H1 (cell line): ENCODE measurements around the gene ASPHD2. TPM values are rescaled to one million over a fixed set of nuclear protein-coding genes. Genes with fewer than 3 reads are reported as not detected.

Source experiments
- CTCF ChIA-PET: fragments of 300-600 bp; sonication (Branson Sonifier 250); formaldehyde crosslinking; loops from one replicate; lab custom pipeline; 2021; ENCODE audit not compliant: partially characterized antibody; lab: Charles Lee
- POLR2A ChIA-PET: fragments of 300-600 bp; sonication (Branson Sonifier 250); formaldehyde crosslinking; loops from one replicate; lab custom pipeline; 2021; ENCODE audit warnings: inconsistent platforms; ENCODE audit not compliant: partially characterized antibody; lab: Charles Lee
- DNase-seq, 2 experiments: peaks; one replicate each; pipeline versions ENCODE4 v3.0.0 to v3.0.0-alpha.2; 2010 to 2022; ENCODE audit warnings: low spot score in 2 of 2, low read depth in 1 of 2, mixed read lengths in 1 of 2
- FAIRE-seq: peaks from 2 replicates; lab custom pipeline; 2011; peaks lifted over from hg19 to GRCh38; lab: Jason Lieb, UNC
- H2AFZ ChIP-seq: 2 replicates; pipeline ENCODE4 v1.8.1; 2012; ENCODE audit warnings: low read length, inconsistent platforms
- H2AK5ac ChIP-seq: 2 replicates; pipeline ENCODE4 v1.6.1; 2013; ENCODE audit warnings: low read depth, low read length
- H2BK120ac ChIP-seq: replicated peaks from 2 replicates; pipeline ENCODE3; 2013; ENCODE audit warnings: low read depth, low read length, inconsistent platforms
- H2BK12ac ChIP-seq: 2 replicates; pipeline ENCODE4 v1.6.1; 2013; ENCODE audit warnings: low read depth, low read length
- H2BK15ac ChIP-seq: 2 replicates; pipeline ENCODE4 v1.6.1; 2013; ENCODE audit warnings: low read length
- H2BK20ac ChIP-seq: 2 replicates; pipeline ENCODE4 v1.6.1; 2013; ENCODE audit warnings: low read length
- H2BK5ac ChIP-seq: 2 replicates; pipeline ENCODE4 v1.6.1; 2013; ENCODE audit warnings: low read depth, low read length
- H3K14ac ChIP-seq: 2 replicates; pipeline ENCODE4 v1.6.1; 2013; ENCODE audit warnings: inconsistent platforms; ENCODE audit not compliant: insufficient read length
- H3K18ac ChIP-seq: 2 replicates; pipeline ENCODE4 v1.6.1; 2013; ENCODE audit warnings: low read length; ENCODE audit errors: extremely low read depth
- H3K23ac ChIP-seq: 2 replicates; pipeline ENCODE4 v1.6.1; 2013; ENCODE audit warnings: inconsistent platforms; ENCODE audit not compliant: insufficient read length
- H3K23me2 ChIP-seq: 2 replicates; pipeline ENCODE4 v1.6.1; 2013; ENCODE audit warnings: low read depth, low read length
- H3K27ac ChIP-seq: 2 replicates; pipeline ENCODE4 v1.6.1; 2011; ENCODE audit warnings: low read depth, low read length, inconsistent platforms
- H3K27me3 ChIP-seq, 4 experiments: replicated peaks in 1 of 4; 1 replicate in 1 of 4; 2 replicates in 3 of 4; pipeline versions ENCODE4 v1.6.1 to v1.8.1; 2011 to 2013; ENCODE audit warnings: low read length in 3 of 4, mild to moderate bottlenecking in 3 of 4, inconsistent platforms in 2 of 4, mixed read lengths in 2 of 4, moderate library complexity in 1 of 4; ENCODE audit not compliant: control insufficient read depth in 3 of 4, insufficient read depth in 3 of 4; ENCODE audit errors: extremely low read depth in 1 of 4
- H3K36me3 ChIP-seq, 4 experiments: 2 replicates each; pipeline versions ENCODE4 v1.6.1 to v1.8.1; 2011 to 2013; ENCODE audit warnings: mild to moderate bottlenecking in 4 of 4, low read length in 3 of 4, moderate library complexity in 2 of 4, control low read depth in 1 of 4, inconsistent platforms in 1 of 4; ENCODE audit not compliant: insufficient read depth in 4 of 4, control insufficient read depth in 2 of 4
- H3K4ac ChIP-seq: replicated peaks from 2 replicates; pipeline ENCODE3; 2013; ENCODE audit warnings: low read length, low read depth, mixed read lengths, inconsistent platforms; ENCODE audit not compliant: insufficient read length
- H3K4me1 ChIP-seq, 4 experiments: replicated peaks in 1 of 4; 1 replicate in 1 of 4; 2 replicates in 3 of 4; pipeline versions ENCODE4 v1.6.1 to v1.8.1; 2011 to 2013; ENCODE audit warnings: low read length in 3 of 4, inconsistent platforms in 2 of 4, mixed read lengths in 1 of 4; ENCODE audit not compliant: insufficient read depth in 4 of 4, control insufficient read depth in 3 of 4
- H3K4me2 ChIP-seq, 2 experiments: 2 replicates each; pipeline versions ENCODE4 v1.6.1 to v1.8.1; 2011 to 2013; ENCODE audit warnings: low read depth in 2 of 2, low read length in 2 of 2, control low read depth in 1 of 2, inconsistent platforms in 1 of 2, mild to moderate bottlenecking in 1 of 2; ENCODE audit not compliant: insufficient read depth in 1 of 2
- H3K4me3 ChIP-seq, 4 experiments: fragments of 200-600, 300-600 bp in 1 of 4; sonication (generic), shearing (Covaris generic), sonication (Bioruptor Twin) in 1 of 4; 2 replicates each; pipeline versions ENCODE4 v1.5.1 to v1.8.1; 2011 to 2016; ENCODE audit warnings: low read length in 4 of 4, low read depth in 3 of 4, control low read depth in 2 of 4, inconsistent platforms in 2 of 4, mild to moderate bottlenecking in 2 of 4, mixed read lengths in 1 of 4, moderate library complexity in 1 of 4; ENCODE audit not compliant: insufficient read depth in 2 of 4; ENCODE audit errors: extremely low read depth in 1 of 4
- H3K56ac ChIP-seq: replicated peaks from 2 replicates; pipeline ENCODE3; 2013; ENCODE audit warnings: low read depth, mild to moderate bottlenecking, mixed read lengths, low read length, inconsistent platforms; ENCODE audit not compliant: insufficient read length
- H3K79me1 ChIP-seq: 2 replicates; pipeline ENCODE4 v1.6.1; 2013; ENCODE audit warnings: low read depth, low read length, control low read depth
- H3K79me2 ChIP-seq, 2 experiments: 2 replicates each; pipeline versions ENCODE4 v1.6.1 to v1.8.1; 2012 to 2013; ENCODE audit warnings: low read length in 2 of 2, mild to moderate bottlenecking in 2 of 2, inconsistent platforms in 1 of 2; ENCODE audit not compliant: insufficient read depth in 2 of 2, control insufficient read depth in 1 of 2
- H3K9ac ChIP-seq, 4 experiments: replicated peaks in 1 of 4; 1 replicate in 1 of 4; 2 replicates in 3 of 4; pipeline versions ENCODE4 v1.6.1 to v1.8.1; 2011 to 2013; ENCODE audit warnings: low read depth in 3 of 4, low read length in 3 of 4, control low read depth in 2 of 4, mild to moderate bottlenecking in 2 of 4, moderate library complexity in 2 of 4, inconsistent platforms in 1 of 4; ENCODE audit errors: extremely low read depth in 1 of 4
- H3K9me3 ChIP-seq, 2 experiments: 2 replicates each; pipeline versions ENCODE4 v1.6.1 to v1.8.1; 2012 to 2013; ENCODE audit warnings: mild to moderate bottlenecking in 2 of 2, moderate library complexity in 2 of 2, control low read depth in 1 of 2, inconsistent platforms in 1 of 2, low read depth in 1 of 2, low read length in 1 of 2, mixed read lengths in 1 of 2; ENCODE audit not compliant: insufficient read depth in 2 of 2
- H4K20me1 ChIP-seq, 2 experiments: replicated peaks in 1 of 2; 2 replicates each; pipeline versions ENCODE3 to v1.8.1; 2011 to 2013; ENCODE audit warnings: inconsistent platforms in 2 of 2, low read length in 2 of 2, mild to moderate bottlenecking in 1 of 2; ENCODE audit not compliant: insufficient read depth in 2 of 2, control insufficient read depth in 1 of 2
- H4K5ac ChIP-seq: 2 replicates; pipeline ENCODE4 v1.6.1; 2013; ENCODE audit warnings: low read length, low read depth, mixed read lengths, inconsistent platforms; ENCODE audit not compliant: insufficient read length
- H4K8ac ChIP-seq: 2 replicates; pipeline ENCODE4 v1.8.0; 2013; ENCODE audit warnings: mild to moderate bottlenecking, moderate library complexity, low read length, inconsistent platforms; ENCODE audit not compliant: insufficient read depth; ENCODE audit errors: extremely low read depth
- H4K91ac ChIP-seq: replicated peaks from 2 replicates; pipeline ENCODE3; 2013; ENCODE audit warnings: low read length, mixed read lengths, inconsistent platforms; ENCODE audit not compliant: insufficient read length
- ATF3 ChIP-seq: IDR thresholded peaks from 2 replicates; pipeline ENCODE4 v1.6.1; 2011; ENCODE audit warnings: low read depth, mild to moderate bottlenecking, low read length; ENCODE audit not compliant: insufficient read depth
- BACH1 ChIP-seq: IDR thresholded peaks from 2 replicates; pipeline ENCODE4 v1.6.1; 2012; ENCODE audit warnings: low read length, improper control_type of control experiment
- FOSL1 ChIP-seq: IDR thresholded peaks from 2 replicates; pipeline ENCODE4 v1.6.1; 2011; ENCODE audit warnings: mild to moderate bottlenecking, low read depth, low read length, moderate library complexity; ENCODE audit not compliant: insufficient read depth
- RFX5 ChIP-seq: IDR thresholded peaks from 2 replicates; pipeline ENCODE4 v1.6.1; 2011; ENCODE audit warnings: low read depth, low read length, improper control_type of control experiment, borderline replicate concordance
- RNF2 ChIP-seq: fragments of 200-900, 300-1000 bp; sonication (generic); IDR thresholded peaks from 2 replicates; pipeline ENCODE4 v1.7.1; 2016; ENCODE audit warnings: borderline replicate concordance, low read depth, mild to moderate bottlenecking, antibody characterized with exemption, low read length; ENCODE audit not compliant: poor library complexity, severe bottlenecking; ENCODE audit errors: missing control alignments
- SIRT6 ChIP-seq: IDR thresholded peaks from one replicate; pipeline ENCODE4 v1.7.1; 2012; ENCODE audit warnings: low read length, inconsistent platforms
- SP1 ChIP-seq: IDR thresholded peaks from 2 replicates; pipeline ENCODE4 v1.6.1; 2011; ENCODE audit warnings: low read depth, low read length
- SP4 ChIP-seq: IDR thresholded peaks from 2 replicates; pipeline ENCODE4 v1.6.1; 2012; ENCODE audit warnings: low read length, inconsistent platforms
- SUZ12 ChIP-seq: fragments of 200-600 bp; sonication (generic); IDR thresholded peaks from 2 replicates; pipeline ENCODE4 v1.6.1; 2012; ENCODE audit warnings: mild to moderate bottlenecking, inconsistent platforms, low read length, moderate library complexity, mixed read lengths
- WGBS, 2 experiments: shearing (Covaris generic) in 1 of 2; methylation state at CpG; one replicate each; pipeline versions ENCODE4 v1.1.6 to v1.1.7; 2013 to 2015; ENCODE audit warnings: low lambda C conversion rate in 2 of 2, mixed read lengths in 2 of 2, inconsistent platforms in 1 of 2, low coverage in 1 of 2, missing lambda C conversion rate in 1 of 2; ENCODE audit not compliant: insufficient replicate concordance in 2 of 2, insufficient coverage in 1 of 2, insufficient read length in 1 of 2; ENCODE audit errors: extremely low coverage in 1 of 2, missing lambda C conversion rate in 1 of 2; 5-methylcytosine and 5-hydroxymethylcytosine counted together
- polyA plus RNA-seq, 7 experiments: library from polyadenylated mRNA; depleted of rRNA in 3 of 7; stranded (reverse) in 5 of 7; unstranded in 2 of 7; fragments of >200 nt in 5 of 7; fragments of 200-250 nt in 2 of 7; gene quantifications; 1 replicate in 5 of 7; 2 replicates in 1 of 7; 4 replicates in 1 of 7; pipeline versions ENCODE4 v1.2.1 to v1.2.3, GENCODE V29; 2011 to 2013; ENCODE audit warnings: missing spikeins in 2 of 7, mixed read lengths in 2 of 7
- total RNA-seq: library from RNA; stranded (reverse); fragmentation: NEBNext Ultra II Directional; extraction: Animal tissue kit (Norgen Biotek cat#: 25700); gene quantifications from 2 replicates; pipeline ENCODE4 v1.2.1, GENCODE V29; 2021
- TF ChIP-seq, protein P1 (sequence below), 3 experiments: IDR thresholded peaks; 1 replicate in 2 of 3; 2 replicates in 1 of 3; pipeline versions ENCODE4 v1.5.1 to v1.6.1; 2011; ENCODE audit warnings: low read length in 3 of 3, mild to moderate bottlenecking in 3 of 3, inconsistent platforms in 2 of 3, low read depth in 1 of 3, moderate library complexity in 1 of 3; ENCODE audit not compliant: insufficient read depth in 1 of 3; ENCODE audit errors: control extremely low read depth in 1 of 3

Gene ASPHD2
- total and polyA plus RNA-seq, 2 of the 8 experiments (the other 6 are each of a cell fraction or from before 2014, with no cell fraction given): 7.2 to 11.0 TPM

DNA sequence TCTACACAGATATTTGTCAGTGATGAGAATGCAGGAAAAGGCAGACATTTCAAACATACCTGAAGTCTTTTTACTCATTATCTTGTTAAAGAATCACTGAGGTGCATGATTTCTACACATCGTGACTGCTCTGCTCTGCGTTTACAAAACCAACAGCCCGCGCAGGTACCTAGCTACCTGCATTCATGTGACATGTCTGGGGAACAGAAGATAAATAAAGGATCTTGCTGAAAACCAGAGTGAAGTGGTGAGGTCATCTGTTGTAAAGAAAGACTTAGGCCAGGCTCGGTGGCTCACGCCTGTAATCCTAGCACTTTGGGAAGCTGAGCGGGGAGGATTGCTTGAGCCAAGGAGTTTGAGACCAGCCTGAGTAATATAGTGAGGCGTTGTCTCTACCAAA is 15.7 kb downstream of the ASPHD2 start:
- H2BK15ac ChIP-seq: no peak overlapping the region
- H3K4me1 ChIP-seq: no peaks in the 10 kb centered on the region
- H4K20me1 ChIP-seq: peaks cover 0 to 3% of the 10 kb centered on the region in 2 experiments
- no peaks in the 10 kb centered on the region for H3K27me3 ChIP-seq
- no peak overlapping the region for H2BK12ac ChIP-seq
- H3K4me2 ChIP-seq: no peak overlapping the region
- no peak for FAIRE-seq
- H3K18ac ChIP-seq: no peak overlapping the region
- no peak overlapping the region for H3K4ac ChIP-seq
- no peaks in the 10 kb centered on the region for H3K79me2 ChIP-seq
- 92% methylated on average over 8 of the region's 8 CpGs; no CpG with 5 or more reads in 1 of the 2 experiments for WGBS, 2 experiments
- no peak overlapping the region for H4K5ac ChIP-seq
- CTCF ChIA-PET: interaction anchor here (1.0 to 2.8 kb wide), 7 partner anchors 8 to 79 kb away, joined by 3 to 21 read pairs (median 5); no protein-coding TSS in a partner anchor
- no peak overlapping the region for H2BK120ac ChIP-seq
- no peak overlapping the region for H3K56ac ChIP-seq
- H3K4me3 ChIP-seq: no peak overlapping the region
- no peak overlapping the region for H2AK5ac ChIP-seq
- no peak overlapping the region for H3K9ac ChIP-seq
- POLR2A ChIA-PET: no interaction called here
- no peak for DNase-seq
- no peak overlapping the region for H2AFZ ChIP-seq
- H3K9me3 ChIP-seq: no peaks in the 10 kb centered on the region
- H3K79me1 ChIP-seq: peaks cover 2% of the 10 kb centered on the region; the same call in 1 of the 2 replicates
- TF ChIP-seq BACH1: no peak
- no peak for TF ChIP-seq RFX5
- no peak for TF ChIP-seq ATF3
- no peak for TF ChIP-seq RNF2
- TF ChIP-seq, protein P1, sequence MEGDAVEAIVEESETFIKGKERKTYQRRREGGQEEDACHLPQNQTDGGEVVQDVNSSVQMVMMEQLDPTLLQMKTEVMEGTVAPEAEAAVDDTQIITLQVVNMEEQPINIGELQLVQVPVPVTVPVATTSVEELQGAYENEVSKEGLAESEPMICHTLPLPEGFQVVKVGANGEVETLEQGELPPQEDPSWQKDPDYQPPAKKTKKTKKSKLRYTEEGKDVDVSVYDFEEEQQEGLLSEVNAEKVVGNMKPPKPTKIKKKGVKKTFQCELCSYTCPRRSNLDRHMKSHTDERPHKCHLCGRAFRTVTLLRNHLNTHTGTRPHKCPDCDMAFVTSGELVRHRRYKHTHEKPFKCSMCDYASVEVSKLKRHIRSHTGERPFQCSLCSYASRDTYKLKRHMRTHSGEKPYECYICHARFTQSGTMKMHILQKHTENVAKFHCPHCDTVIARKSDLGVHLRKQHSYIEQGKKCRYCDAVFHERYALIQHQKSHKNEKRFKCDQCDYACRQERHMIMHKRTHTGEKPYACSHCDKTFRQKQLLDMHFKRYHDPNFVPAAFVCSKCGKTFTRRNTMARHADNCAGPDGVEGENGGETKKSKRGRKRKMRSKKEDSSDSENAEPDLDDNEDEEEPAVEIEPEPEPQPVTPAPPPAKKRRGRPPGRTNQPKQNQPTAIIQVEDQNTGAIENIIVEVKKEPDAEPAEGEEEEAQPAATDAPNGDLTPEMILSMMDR (IDR thresholded peaks at IDR 0.05; ENCODE audit: control extremely low read depth in 1 of 3, insufficient read depth in 1 of 3, low read depth in 1 of 3, low read length in 3 of 3): no peak
- TF ChIP-seq SIRT6: no peak
- TF ChIP-seq FOSL1: no peak
- no peak for TF ChIP-seq SP1
- TF ChIP-seq SP4: no peak
- no peak for TF ChIP-seq SUZ12
- no peak overlapping the region for H4K91ac ChIP-seq
- H4K8ac ChIP-seq: no peak overlapping the region
- H3K27ac ChIP-seq: no peak overlapping the region
- H3K36me3 ChIP-seq: no peaks in the 10 kb centered on the region
- no peaks in the 10 kb centered on the region for H3K23me2 ChIP-seq
- no peak overlapping the region for H2BK5ac ChIP-seq
- no peak overlapping the region for H2BK20ac ChIP-seq
- no peak overlapping the region for H3K14ac ChIP-seq
- no peak overlapping the region for H3K23ac ChIP-seq
